Measurements from ENCODE around the gene TRAK1.
"Not testable (repeated sequence)": the region's sequence is repeated elsewhere in the genome, so short reads cannot be mapped to it uniquely, and the experiment has no call there.

The TRAK1 gene, protein sequence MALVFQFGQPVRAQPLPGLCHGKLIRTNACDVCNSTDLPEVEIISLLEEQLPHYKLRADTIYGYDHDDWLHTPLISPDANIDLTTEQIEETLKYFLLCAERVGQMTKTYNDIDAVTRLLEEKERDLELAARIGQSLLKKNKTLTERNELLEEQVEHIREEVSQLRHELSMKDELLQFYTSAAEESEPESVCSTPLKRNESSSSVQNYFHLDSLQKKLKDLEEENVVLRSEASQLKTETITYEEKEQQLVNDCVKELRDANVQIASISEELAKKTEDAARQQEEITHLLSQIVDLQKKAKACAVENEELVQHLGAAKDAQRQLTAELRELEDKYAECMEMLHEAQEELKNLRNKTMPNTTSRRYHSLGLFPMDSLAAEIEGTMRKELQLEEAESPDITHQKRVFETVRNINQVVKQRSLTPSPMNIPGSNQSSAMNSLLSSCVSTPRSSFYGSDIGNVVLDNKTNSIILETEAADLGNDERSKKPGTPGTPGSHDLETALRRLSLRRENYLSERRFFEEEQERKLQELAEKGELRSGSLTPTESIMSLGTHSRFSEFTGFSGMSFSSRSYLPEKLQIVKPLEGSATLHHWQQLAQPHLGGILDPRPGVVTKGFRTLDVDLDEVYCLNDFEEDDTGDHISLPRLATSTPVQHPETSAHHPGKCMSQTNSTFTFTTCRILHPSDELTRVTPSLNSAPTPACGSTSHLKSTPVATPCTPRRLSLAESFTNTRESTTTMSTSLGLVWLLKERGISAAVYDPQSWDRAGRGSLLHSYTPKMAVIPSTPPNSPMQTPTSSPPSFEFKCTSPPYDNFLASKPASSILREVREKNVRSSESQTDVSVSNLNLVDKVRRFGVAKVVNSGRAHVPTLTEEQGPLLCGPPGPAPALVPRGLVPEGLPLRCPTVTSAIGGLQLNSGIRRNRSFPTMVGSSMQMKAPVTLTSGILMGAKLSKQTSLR

DNA sequence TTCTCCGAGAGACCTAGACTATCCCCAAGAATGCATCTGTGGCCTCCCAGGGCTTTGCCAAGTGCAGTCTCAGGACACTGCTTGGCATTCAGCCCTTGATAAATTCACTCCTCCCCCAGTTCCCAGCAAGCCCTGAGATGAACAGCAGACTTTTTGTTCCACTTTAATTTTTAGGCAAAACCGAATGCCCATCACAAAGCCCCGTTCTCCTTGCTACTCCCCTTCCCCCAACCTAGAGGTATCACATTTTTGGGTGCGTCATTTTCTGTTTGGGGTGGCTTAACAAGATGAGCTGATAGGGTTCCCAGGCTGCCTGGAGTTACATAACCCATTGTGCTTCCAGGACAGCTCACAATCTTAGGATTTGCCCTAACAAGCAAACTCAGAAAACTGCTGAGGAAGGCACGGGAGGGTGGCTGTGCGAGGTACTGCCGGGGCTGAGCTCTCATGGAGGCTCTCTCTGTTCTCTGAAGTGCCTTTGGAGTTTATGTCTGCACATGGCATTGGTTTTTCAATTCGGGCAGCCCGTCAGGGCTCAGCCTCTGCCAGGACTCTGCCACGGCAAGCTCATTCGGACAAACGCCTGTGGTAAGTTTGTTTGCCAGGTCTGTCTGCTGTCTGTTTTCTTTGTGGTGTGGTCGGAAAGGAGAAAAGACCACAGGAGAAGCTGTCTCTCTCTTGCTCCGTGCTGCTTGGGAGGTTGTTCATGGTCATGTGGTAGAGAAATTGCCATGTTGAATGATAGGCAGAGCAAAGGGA is at the start of gene TRAK1:
Gene TRAK1, plus strand, starts transcription at position 385 of the 759 bp plus-strand sequence. Its CDS starts 113 bp downstream, at position 498.
- Histone ChIP-seq H3K27ac (ENCODE audit: low read depth in 2 of 2, low read length in 2 of 2) (peak within 1 kb of the TSS; percentile 46 to 51), H3K4me1 (ENCODE audit: control insufficient read depth in 2 of 2, insufficient read depth in 2 of 2, low read length in 2 of 2) (no peaks in the 10 kb centered on the region), H3K9me3 (ENCODE audit: control insufficient read depth in 2 of 2, low read length in 2 of 2) (no peaks in the 10 kb centered on the region), H3K4me3 (ENCODE audit: low read length in 2 of 2) (peak within 1 kb of the TSS; percentile 1 to 14), H3K27me3 (ENCODE audit: control insufficient read depth in 2 of 2, insufficient read depth in 2 of 2, low read length in 2 of 2) (no peaks in the 10 kb centered on the region), H3K36me3 (ENCODE audit: control insufficient read depth in 2 of 2, insufficient read depth in 2 of 2, low read length in 2 of 2) (peaks cover 34 to 35% of the 10 kb centered on the region in 2 donors), H3K9ac (ENCODE audit: low read depth in 1 of 2, low read length in 2 of 2) (no peak within 1 kb of the TSS)

DNA sequence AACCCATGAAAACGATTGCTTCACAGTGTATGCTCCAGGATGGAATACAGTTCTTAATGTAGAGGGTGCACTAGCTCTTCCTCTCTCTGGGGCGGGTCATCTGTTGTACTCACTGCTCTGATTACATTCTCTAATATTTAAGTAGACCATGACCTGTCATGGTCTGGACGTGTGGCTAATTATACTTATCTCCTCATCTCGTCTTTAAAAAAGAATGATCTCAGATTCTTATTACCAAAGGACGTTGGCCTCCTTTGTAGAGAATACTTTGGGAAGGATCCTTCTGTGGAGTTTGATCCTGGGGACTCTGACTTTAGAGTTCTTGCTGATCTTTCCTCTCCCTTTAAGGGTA is 48.4 kb upstream of the TRAK1 start:
- Histone ChIP-seq H3K36me3 (ENCODE audit: control insufficient read depth in 2 of 2, insufficient read depth in 2 of 2, low read length in 2 of 2) (no peaks in the 10 kb centered on the region), H3K9ac (ENCODE audit: low read depth in 1 of 2, low read length in 2 of 2) (no peak overlapping the region), H3K4me1 (ENCODE audit: control insufficient read depth in 2 of 2, insufficient read depth in 2 of 2, low read length in 2 of 2) (peaks cover 0 to 2% of the 10 kb centered on the region in 2 donors), H3K27me3 (ENCODE audit: control insufficient read depth in 2 of 2, insufficient read depth in 2 of 2, low read length in 2 of 2) (no peaks in the 10 kb centered on the region), H3K27ac (ENCODE audit: low read depth in 2 of 2, low read length in 2 of 2) (peak overlapping the region; percentile 18 to 58), H3K4me3 (ENCODE audit: low read length in 2 of 2) (no peak overlapping the region), H3K9me3 (ENCODE audit: control insufficient read depth in 2 of 2, low read length in 2 of 2) (no peaks in the 10 kb centered on the region)

DNA sequence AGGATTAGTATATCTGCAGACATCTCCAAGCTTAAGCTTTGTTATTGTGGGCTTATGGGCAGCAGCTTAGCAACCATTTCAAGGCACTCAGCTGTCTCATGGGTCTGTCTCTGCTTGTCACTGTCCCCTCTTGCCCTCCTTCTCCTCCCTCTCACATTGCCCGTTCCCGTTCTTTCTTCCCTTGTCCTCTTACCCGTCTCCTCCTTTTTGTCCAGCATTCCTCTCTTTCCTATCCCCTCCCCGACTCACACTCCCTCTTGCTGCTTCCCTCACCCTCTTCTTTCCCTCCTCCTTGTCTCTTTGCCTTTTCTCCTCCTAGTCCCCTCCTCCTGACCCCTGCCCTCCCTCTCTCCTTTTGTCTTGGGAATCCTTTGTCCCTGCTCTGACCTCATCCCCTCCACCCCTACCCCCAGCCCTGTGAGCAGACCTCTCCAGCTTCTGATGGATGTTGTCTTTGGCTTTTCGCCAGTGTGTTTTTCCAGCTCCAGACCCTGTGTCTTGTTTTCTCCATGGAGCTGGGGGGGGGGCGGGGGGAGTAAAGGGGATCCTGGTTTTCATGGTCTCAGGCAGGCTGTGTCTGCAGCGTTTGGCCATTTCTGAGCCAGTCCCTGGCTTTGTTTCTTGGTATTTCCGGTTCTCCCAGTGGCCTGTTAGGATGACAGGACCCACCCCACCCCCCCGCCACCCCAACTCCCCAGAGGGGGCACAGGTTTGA is 47.9 kb upstream of the TRAK1 start:
- no peaks in the 10 kb centered on the region for H3K27me3 ChIP-seq (ENCODE audit: control insufficient read depth in 2 of 2, insufficient read depth in 2 of 2, low read length in 2 of 2)
- peaks cover 0 to 2% of the 10 kb centered on the region in 2 donors for H3K4me1 ChIP-seq (ENCODE audit: control insufficient read depth in 2 of 2, insufficient read depth in 2 of 2, low read length in 2 of 2)
- peak overlapping the region in 1 of 2 donors; percentile 47 for H3K9ac ChIP-seq (ENCODE audit: low read depth in 1 of 2, low read length in 2 of 2)
- peak overlapping the region in 1 of 2 donors; percentile 42 for H3K4me3 ChIP-seq (ENCODE audit: low read length in 2 of 2)
- H3K27ac ChIP-seq (ENCODE audit: low read depth in 2 of 2, low read length in 2 of 2) = peak overlapping the region; percentile 18 to 58
- no peaks in the 10 kb centered on the region for H3K9me3 ChIP-seq (ENCODE audit: control insufficient read depth in 2 of 2, low read length in 2 of 2)
- no peaks in the 10 kb centered on the region for H3K36me3 ChIP-seq (ENCODE audit: control insufficient read depth in 2 of 2, insufficient read depth in 2 of 2, low read length in 2 of 2)

DNA sequence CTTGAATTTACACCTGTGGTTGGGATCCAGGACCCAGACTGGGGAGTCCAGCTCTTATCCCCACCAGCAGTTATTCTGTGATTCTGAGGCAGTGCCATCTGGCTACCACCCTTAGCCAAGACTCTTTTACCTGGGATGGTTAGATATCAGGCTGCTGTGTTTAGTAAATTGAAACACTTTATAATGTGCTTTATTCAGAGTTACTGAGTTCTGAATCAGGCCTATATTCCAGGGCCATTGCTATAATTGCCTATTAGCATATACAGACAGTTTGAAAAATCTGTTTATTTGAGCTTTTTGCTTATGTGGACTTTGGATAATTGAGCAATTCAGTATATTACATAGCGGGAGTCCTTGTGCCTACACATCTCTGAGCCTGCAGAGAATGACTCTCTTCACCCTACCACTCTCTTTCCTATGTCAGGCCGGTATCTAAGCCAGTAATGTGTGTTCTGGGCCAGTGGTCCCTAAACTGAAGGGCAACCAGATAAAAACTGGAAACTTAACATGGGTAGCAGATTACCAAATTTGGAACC is 45.4 kb upstream of the TRAK1 start:
- Histone ChIP-seq H3K4me3 (ENCODE audit: low read length in 2 of 2) (no peak overlapping the region), H3K27ac (ENCODE audit: low read depth in 2 of 2, low read length in 2 of 2) (no peak overlapping the region), H3K36me3 (ENCODE audit: control insufficient read depth in 2 of 2, insufficient read depth in 2 of 2, low read length in 2 of 2) (no peaks in the 10 kb centered on the region), H3K9ac (ENCODE audit: low read depth in 1 of 2, low read length in 2 of 2) (no peak overlapping the region), H3K27me3 (ENCODE audit: control insufficient read depth in 2 of 2, insufficient read depth in 2 of 2, low read length in 2 of 2) (no peaks in the 10 kb centered on the region), H3K4me1 (ENCODE audit: control insufficient read depth in 2 of 2, insufficient read depth in 2 of 2, low read length in 2 of 2) (peaks cover 0 to 2% of the 10 kb centered on the region in 2 donors), H3K9me3 (ENCODE audit: control insufficient read depth in 2 of 2, low read length in 2 of 2) (no peaks in the 10 kb centered on the region)

DNA sequence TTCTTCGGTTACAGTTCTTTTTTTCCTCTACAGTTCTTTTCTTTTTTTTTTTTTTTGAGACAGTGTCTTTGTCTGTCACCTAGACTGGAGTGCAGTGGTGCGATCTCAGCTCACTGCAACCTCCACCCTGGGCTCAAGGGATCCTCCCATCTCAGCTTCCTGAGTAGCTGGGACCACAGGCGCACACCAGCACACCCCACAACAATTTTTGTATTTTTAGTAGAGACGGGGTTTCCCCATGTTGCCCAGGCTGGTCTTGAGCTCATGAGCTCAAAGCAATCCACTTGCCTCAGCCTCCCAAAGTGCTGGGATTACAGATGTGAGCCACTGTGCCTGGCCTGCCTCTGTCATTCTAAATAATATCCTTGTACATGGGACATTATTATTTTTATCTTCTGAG is 42.6 kb upstream of the TRAK1 start:
- not testable (repeated sequence) for H3K9me3 ChIP-seq (ENCODE audit: control insufficient read depth in 2 of 2, low read length in 2 of 2); H3K9ac ChIP-seq (ENCODE audit: low read depth in 1 of 2, low read length in 2 of 2); H3K4me3 ChIP-seq (ENCODE audit: low read length in 2 of 2); H3K36me3 ChIP-seq (ENCODE audit: control insufficient read depth in 2 of 2, insufficient read depth in 2 of 2, low read length in 2 of 2); H3K27ac ChIP-seq (ENCODE audit: low read depth in 2 of 2, low read length in 2 of 2); H3K27me3 ChIP-seq (ENCODE audit: control insufficient read depth in 2 of 2, insufficient read depth in 2 of 2, low read length in 2 of 2)
- H3K4me1 ChIP-seq (ENCODE audit: control insufficient read depth in 2 of 2, insufficient read depth in 2 of 2, low read length in 2 of 2) = peaks cover 6 to 21% of the 10 kb centered on the region in 2 donors

DNA sequence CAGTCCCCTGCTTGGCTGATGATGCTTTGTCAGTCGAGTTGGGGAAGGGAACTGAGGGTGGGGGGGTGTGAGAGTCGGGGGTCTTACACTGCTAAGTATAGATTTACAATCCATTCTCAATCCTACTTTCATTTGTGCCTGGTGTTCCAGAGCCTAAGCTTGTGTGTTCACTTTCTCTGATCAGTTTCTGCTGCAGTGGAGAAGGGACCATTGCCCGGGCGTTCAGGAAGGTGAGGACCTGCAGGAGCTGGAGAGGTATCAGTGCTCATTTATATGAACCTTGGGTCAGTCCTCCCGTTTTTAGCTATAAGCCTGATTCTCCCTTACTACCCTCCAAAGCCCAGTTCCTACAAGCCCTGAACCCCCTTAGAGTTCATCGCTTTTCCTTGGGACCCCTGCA is 41.0 kb upstream of the TRAK1 start:
- no peak overlapping the region for H3K4me3 ChIP-seq (ENCODE audit: low read length in 2 of 2)
- H3K27me3 ChIP-seq (ENCODE audit: control insufficient read depth in 2 of 2, insufficient read depth in 2 of 2, low read length in 2 of 2) = no peaks in the 10 kb centered on the region
- H3K4me1 ChIP-seq (ENCODE audit: control insufficient read depth in 2 of 2, insufficient read depth in 2 of 2, low read length in 2 of 2) = peaks cover 9 to 28% of the 10 kb centered on the region in 2 donors
- no peak overlapping the region for H3K27ac ChIP-seq (ENCODE audit: low read depth in 2 of 2, low read length in 2 of 2)
- H3K9me3 ChIP-seq (ENCODE audit: control insufficient read depth in 2 of 2, low read length in 2 of 2) = no peaks in the 10 kb centered on the region
- H3K36me3 ChIP-seq (ENCODE audit: control insufficient read depth in 2 of 2, insufficient read depth in 2 of 2, low read length in 2 of 2) = no peaks in the 10 kb centered on the region
- no peak overlapping the region for H3K9ac ChIP-seq (ENCODE audit: low read depth in 1 of 2, low read length in 2 of 2)

DNA sequence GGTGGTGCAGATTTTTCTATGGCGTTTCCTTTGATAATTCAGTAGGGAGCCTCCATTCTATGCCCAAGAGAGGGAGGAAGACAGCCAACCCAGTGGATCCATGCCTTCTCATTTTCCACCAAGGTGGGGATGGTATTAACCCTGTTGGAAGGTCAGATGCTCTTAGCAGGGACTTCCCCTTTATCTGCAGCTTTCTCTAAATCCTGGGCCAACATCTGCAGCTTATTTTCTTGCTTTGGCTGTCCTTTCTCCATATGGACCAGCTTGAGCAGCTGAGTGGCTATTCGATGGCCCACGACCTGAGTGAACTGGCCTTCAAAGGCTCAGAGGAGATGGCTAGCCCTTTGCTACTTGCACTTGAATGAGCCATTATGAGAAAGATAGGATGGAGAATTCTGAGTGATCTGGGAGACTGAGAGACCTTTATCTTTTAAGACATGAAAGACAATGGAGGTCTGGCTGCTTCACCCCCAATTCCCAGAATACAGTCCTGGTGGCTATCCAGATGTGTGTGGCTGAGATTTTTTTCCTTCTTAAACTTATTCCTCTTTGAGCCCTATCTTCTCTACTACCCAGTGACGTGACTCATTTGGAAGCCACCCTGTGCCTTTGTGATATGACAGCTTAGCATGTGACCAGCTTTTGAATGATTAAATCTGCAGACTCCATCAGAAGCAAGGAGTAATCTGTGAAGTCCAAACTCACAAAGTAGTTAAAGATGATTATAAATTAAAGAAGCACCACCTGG is 39.6 kb upstream of the TRAK1 start:
- Histone ChIP-seq H3K36me3 (ENCODE audit: control insufficient read depth in 2 of 2, insufficient read depth in 2 of 2, low read length in 2 of 2) (no peaks in the 10 kb centered on the region), H3K9ac (ENCODE audit: low read depth in 1 of 2, low read length in 2 of 2) (no peak overlapping the region)

DNA sequence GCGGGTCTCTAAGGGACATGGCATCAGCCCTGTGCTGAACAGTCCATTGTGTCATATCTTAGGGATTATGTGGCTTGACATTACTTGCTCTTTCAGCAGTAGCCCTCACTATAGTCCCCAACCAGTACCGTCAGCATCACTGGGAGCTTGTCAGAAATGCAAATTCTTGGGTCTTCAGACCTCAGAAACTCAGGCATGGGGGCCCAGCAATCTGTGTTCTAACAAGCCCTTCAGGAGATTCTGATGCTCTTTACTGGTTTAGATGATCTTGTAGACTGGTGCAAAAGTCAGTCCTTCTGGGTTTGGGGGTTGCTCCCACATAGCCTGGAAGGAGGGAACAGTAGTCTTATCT is 39.0 kb upstream of the TRAK1 start:
- Histone ChIP-seq H3K9me3 (ENCODE audit: control insufficient read depth in 2 of 2, low read length in 2 of 2) (no peaks in the 10 kb centered on the region), H3K27me3 (ENCODE audit: control insufficient read depth in 2 of 2, insufficient read depth in 2 of 2, low read length in 2 of 2) (no peaks in the 10 kb centered on the region), H3K4me3 (ENCODE audit: low read length in 2 of 2) (no peak overlapping the region), H3K9ac (ENCODE audit: low read depth in 1 of 2, low read length in 2 of 2) (no peak overlapping the region), H3K36me3 (ENCODE audit: control insufficient read depth in 2 of 2, insufficient read depth in 2 of 2, low read length in 2 of 2) (no peaks in the 10 kb centered on the region), H3K4me1 (ENCODE audit: control insufficient read depth in 2 of 2, insufficient read depth in 2 of 2, low read length in 2 of 2) (peaks cover 10 to 34% of the 10 kb centered on the region in 2 donors), H3K27ac (ENCODE audit: low read depth in 2 of 2, low read length in 2 of 2) (peak overlapping the region; percentile 61 to 77)

More for the DNA sequence above, 39.6 kb upstream of the TRAK1 start:
- peak overlapping the region in 1 of 2 donors; percentile 77 for H3K27ac ChIP-seq (ENCODE audit: low read depth in 2 of 2, low read length in 2 of 2)
- no peaks in the 10 kb centered on the region for H3K27me3 ChIP-seq (ENCODE audit: control insufficient read depth in 2 of 2, insufficient read depth in 2 of 2, low read length in 2 of 2)
- H3K4me1 ChIP-seq (ENCODE audit: control insufficient read depth in 2 of 2, insufficient read depth in 2 of 2, low read length in 2 of 2) = peaks cover 9 to 28% of the 10 kb centered on the region in 2 donors
- H3K4me3 ChIP-seq (ENCODE audit: low read length in 2 of 2) = no peak overlapping the region
- no peaks in the 10 kb centered on the region for H3K9me3 ChIP-seq (ENCODE audit: control insufficient read depth in 2 of 2, low read length in 2 of 2)

Data from mucosa of rectum (tissue), 2 donors.